NCI-H2196 treated with DMSO at 0.1 percent for 48 hours (cell line): ENCODE measurements around the gene TRIAP1.
A peak's percentile ranks its signal among the peaks of the same experiment; 100 is the strongest.

Experiments used
- DNase-seq: peaks from one replicate; lab custom pipeline; 2025; ENCODE audit not compliant: unreplicated experiment; lab: John Stamatoyannopoulos, UW

TRIAP1 gene

GRCh38 chr12:120432772-120433525 is 13.2 kb downstream of the TRIAP1 start:
- no peak for DNase-seq

- no peak for DNase-seq
Observed at GRCh38 chr12:120429368-120429767, 16.8 kb downstream of the TRIAP1 start.

- no peak for DNase-seq
Observed at GRCh38 chr12:120428597-120429229, 17.5 kb downstream of the TRIAP1 start.

- no peak for DNase-seq
Observed at GRCh38 chr12:120425797-120426196, 20.4 kb downstream of the TRIAP1 start.

GRCh38 chr12:120422892-120423456 is 23.2 kb downstream of the TRIAP1 start:
- DNase-seq, result no peak

GRCh38 chr12:120421701-120422100 is 24.5 kb downstream of the TRIAP1 start:
- no peak for DNase-seq

GRCh38 chr12:120417917-120418580 is 28.1 kb downstream of the TRIAP1 start:
- no peak for DNase-seq

- no peak for DNase-seq
Observed at GRCh38 chr12:120416490-120417216, 29.5 kb downstream of the TRIAP1 start.

GRCh38 chr12:120413901-120414695 is 32.1 kb downstream of the TRIAP1 start:
- DNase-seq, result no peak

GRCh38 chr12:120412421-120412820 is 33.8 kb downstream of the TRIAP1 start:
- no peak for DNase-seq

GRCh38 chr12:120408771-120409170 is 37.4 kb downstream of the TRIAP1 start:
- no peak for DNase-seq

- no peak for DNase-seq
Observed at GRCh38 chr12:120406553-120406952, 39.6 kb downstream of the TRIAP1 start.

- DNase-seq, result no peak
Observed at GRCh38 chr12:120406069-120406468, 40.1 kb downstream of the TRIAP1 start.

GRCh38 chr12:120404271-120404670 is 41.9 kb downstream of the TRIAP1 start:
- DNase-seq, result no peak

- DNase-seq, result no peak
Observed at GRCh38 chr12:120403869-120404268, 42.3 kb downstream of the TRIAP1 start.

- no peak for DNase-seq
Observed at GRCh38 chr12:120402217-120402616, 44.0 kb downstream of the TRIAP1 start.

GRCh38 chr12:120399531-120399930 is 46.7 kb downstream of the TRIAP1 start:
- DNase-seq, result no peak

GRCh38 chr12:120397824-120398540 is 48.2 kb downstream of the TRIAP1 start:
- DNase-seq, result no peak

GRCh38 chr12:120394483-120395367 is 51.5 kb downstream of the TRIAP1 start:
- DNase-seq, result peak; percentile 37
